ENCODE results near the gene GAD1. TPM values are rescaled to one million over a fixed set of nuclear protein-coding genes. Genes with fewer than 3 reads are reported as not detected.

Gene GAD1
- total and polyA plus RNA-seq, 2 donors from 2014 or later, result 1.1 to 4.1 TPM

- Histone ChIP-seq H3K36me3 (ENCODE audit: control insufficient read depth in 2 of 3, insufficient read depth in 3 of 3, low read length in 3 of 3) (no peaks in the 10 kb centered on the region), H3K4me1 (ENCODE audit: control insufficient read depth in 2 of 3, insufficient read depth in 2 of 3, low read depth in 1 of 3, low read length in 3 of 3) (no peaks in the 10 kb centered on the region), H3K9ac (ENCODE audit: low read length in 3 of 3) (no peak overlapping the region), H3K4me3 (ENCODE audit: low read length in 3 of 3) (no peak overlapping the region), H3K9me3 (ENCODE audit: control insufficient read depth in 2 of 3, insufficient read depth in 1 of 3, low read length in 3 of 3) (no peaks in the 10 kb centered on the region), H3K27ac (ENCODE audit: low read depth in 2 of 2, low read length in 2 of 2) (no peak overlapping the region), H3K27me3 (ENCODE audit: control insufficient read depth, insufficient read depth, low read length) (no peaks in the 10 kb centered on the region)
- DNase-seq, result no peak
- no peak for FAIRE-seq
- intact Hi-C loops (cut with DNase I), result no loop called here
- no peak for TF ChIP-seq CTCF (IDR thresholded peaks at IDR 0.05; ENCODE audit: borderline replicate concordance, extremely low read depth, insufficient read depth)
Measured at GRCh38 chr2:170840717-170841210, 24.1 kb downstream of the GAD1 start.

GRCh38 chr2:170842785-170843184, 26.1 kb downstream of the GAD1 start:
- Histone ChIP-seq H3K4me1 (ENCODE audit: control insufficient read depth in 2 of 3, insufficient read depth in 2 of 3, low read depth in 1 of 3, low read length in 3 of 3) (no peaks in the 10 kb centered on the region), H3K27me3 (ENCODE audit: control insufficient read depth, insufficient read depth, low read length) (no peaks in the 10 kb centered on the region), H3K27ac (ENCODE audit: low read depth in 2 of 2, low read length in 2 of 2) (no peak overlapping the region), H3K36me3 (ENCODE audit: control insufficient read depth in 2 of 3, insufficient read depth in 3 of 3, low read length in 3 of 3) (no peaks in the 10 kb centered on the region), H3K9ac (ENCODE audit: low read length in 3 of 3) (no peak overlapping the region), H3K4me3 (ENCODE audit: low read length in 3 of 3) (no peak overlapping the region), H3K9me3 (ENCODE audit: control insufficient read depth in 2 of 3, insufficient read depth in 1 of 3, low read length in 3 of 3) (no peaks in the 10 kb centered on the region)
- no peak for DNase-seq
- no peak for FAIRE-seq
- TF ChIP-seq CTCF (IDR thresholded peaks at IDR 0.05; ENCODE audit: borderline replicate concordance, extremely low read depth, insufficient read depth), result no peak
- intact Hi-C loops (cut with DNase I), result no loop called here

GRCh38 chr2:170843656-170844055, 27.0 kb downstream of the GAD1 start:
- H3K27me3 ChIP-seq (ENCODE audit: control insufficient read depth, insufficient read depth, low read length), result no peaks in the 10 kb centered on the region
- no peak overlapping the region for H3K9ac ChIP-seq (ENCODE audit: low read length in 3 of 3)
- no peak for TF ChIP-seq CTCF (IDR thresholded peaks at IDR 0.05; ENCODE audit: borderline replicate concordance, extremely low read depth, insufficient read depth)
- FAIRE-seq (no peak), DNase-seq (no peak)
- no peaks in the 10 kb centered on the region for H3K4me1 ChIP-seq (ENCODE audit: control insufficient read depth in 2 of 3, insufficient read depth in 2 of 3, low read depth in 1 of 3, low read length in 3 of 3)
- H3K4me3 ChIP-seq (ENCODE audit: low read length in 3 of 3), result no peak overlapping the region
- no peaks in the 10 kb centered on the region for H3K9me3 ChIP-seq (ENCODE audit: control insufficient read depth in 2 of 3, insufficient read depth in 1 of 3, low read length in 3 of 3)
- H3K36me3 ChIP-seq (ENCODE audit: control insufficient read depth in 2 of 3, insufficient read depth in 3 of 3, low read length in 3 of 3), result no peaks in the 10 kb centered on the region
- H3K27ac ChIP-seq (ENCODE audit: low read depth in 2 of 2, low read length in 2 of 2), result no peak overlapping the region
- intact Hi-C loops (cut with DNase I), result no loop called here

- Histone ChIP-seq H3K27ac (ENCODE audit: low read depth in 2 of 2, low read length in 2 of 2) (no peak overlapping the region), H3K27me3 (ENCODE audit: control insufficient read depth, insufficient read depth, low read length) (no peaks in the 10 kb centered on the region), H3K9me3 (ENCODE audit: control insufficient read depth in 2 of 3, insufficient read depth in 1 of 3, low read length in 3 of 3) (no peaks in the 10 kb centered on the region), H3K4me3 (ENCODE audit: low read length in 3 of 3) (no peak overlapping the region), H3K9ac (ENCODE audit: low read length in 3 of 3) (no peak overlapping the region), H3K36me3 (ENCODE audit: control insufficient read depth in 2 of 3, insufficient read depth in 3 of 3, low read length in 3 of 3) (no peaks in the 10 kb centered on the region), H3K4me1 (ENCODE audit: control insufficient read depth in 2 of 3, insufficient read depth in 2 of 3, low read depth in 1 of 3, low read length in 3 of 3) (no peaks in the 10 kb centered on the region)
- DNase-seq (no peak), FAIRE-seq (no peak)
- intact Hi-C loops (cut with DNase I), result no loop called here
- no peak for TF ChIP-seq CTCF (IDR thresholded peaks at IDR 0.05; ENCODE audit: borderline replicate concordance, extremely low read depth, insufficient read depth)
Measured at GRCh38 chr2:170845343-170845742, 28.7 kb downstream of the GAD1 start.
